Measurements from ENCODE around the gene SKAP1. TPM values are rescaled to one million over a fixed set of nuclear protein-coding genes. Genes with fewer than 3 reads are reported as not detected.

Gene SKAP1
- total and polyA plus RNA-seq, 2 of the 13 experiments (the other 11 are each of a cell fraction or from before 2014, with no cell fraction given): 0.21 TPM; not detected in 1

- TF ChIP-seq HNRNPK (IDR thresholded peaks at IDR 0.05; ENCODE audit: low read depth, low read length, poor library complexity, severe bottlenecking) (no peak), ZNF10 (CRISPR knock-in tag; IDR thresholded peaks at IDR 0.05; ENCODE audit: borderline replicate concordance, low read depth) (no peak), ATRX (CRISPR knock-in tag; IDR thresholded peaks at IDR 0.05; ENCODE audit: borderline replicate concordance) (no peak), CCDC6 (CRISPR knock-in tag; IDR thresholded peaks at IDR 0.05) (no peak), ZNF275 (CRISPR knock-in tag; IDR thresholded peaks at IDR 0.05; ENCODE audit: borderline replicate concordance) (no peak), ZNF44 (CRISPR knock-in tag; IDR thresholded peaks at IDR 0.05) (no peak)
These were observed 101.6 kb downstream of the SKAP1 start (continued) for GRCh38 chr17:48328457-48328856.

GRCh38 chr17:48326310-48326709, 103.7 kb downstream of the SKAP1 start:
- in situ Hi-C loops (cut with HindIII; ENCODE audit: extremely low pct_ligation_motif_present, low pct_unique_long_range_greater_than_20kb): no loop called here
- no peaks in the 10 kb centered on the region for H3K4me1 ChIP-seq (ENCODE audit: insufficient read depth, low read length)
- peak; percentile 81 for TF ChIP-seq MAFF (IDR thresholded peaks at IDR 0.05; ENCODE audit: low read depth, low read length)
- no peak for TF ChIP-seq PREB (CRISPR knock-in tag; IDR thresholded peaks at IDR 0.05)
- TF ChIP-seq MAFK (conservative IDR thresholded peaks at IDR 0.05 in 1 of 2, IDR thresholded peaks at IDR 0.05 in 1 of 2; ENCODE audit: low read length in 2 of 2): peak; percentile 81 to 91
- DNase-seq (ENCODE audit: low spot score): no peak
- ChIA-PET CTCF (ENCODE audit: low intra/inter-chr PET ratio, low total read pairs) (no interaction called here), POLR2A (no interaction called here)
- intact Hi-C loops (cut with micrococcal nuclease; ENCODE audit: unreplicated experiment): no loop called here
- H3K36me3 ChIP-seq (replicated peaks in 1 of 2; ENCODE audit: control insufficient read depth in 1 of 2, insufficient read depth in 2 of 2, low read length in 2 of 2): no peaks in the 10 kb centered on the region
- H3K4me2 ChIP-seq (ENCODE audit: low read depth, low read length): no peak overlapping the region
- no peaks in the 10 kb centered on the region for H3K9me3 ChIP-seq (ENCODE audit: low read length)
- no peak overlapping the region for H3K4me3 ChIP-seq (replicated peaks in 1 of 3; ENCODE audit: insufficient read depth in 1 of 3, low read depth in 2 of 3, low read length in 3 of 3)
- H4K20me1 ChIP-seq (ENCODE audit: insufficient read depth, low read length): no peaks in the 10 kb centered on the region
- WGBS (ENCODE audit: low lambda C conversion rate): 1% methylated on average over 2 of the region's 2 CpGs
- no peak overlapping the region for H2AFZ ChIP-seq (ENCODE audit: low read length)
- no peak overlapping the region for H3K27ac ChIP-seq (ENCODE audit: extremely low read length, insufficient read depth, low read length)
- ATAC-seq: no peak
- no peak overlapping the region for H3K9ac ChIP-seq (ENCODE audit: insufficient read depth, low read depth, low read length)
- H3K27me3 ChIP-seq (ENCODE audit: control insufficient read depth in 1 of 2, insufficient read depth in 2 of 2, low read length in 2 of 2): peaks cover 0 to 14% of the 10 kb centered on the region in 2 experiments; a peak in 3 of 5 replicates
- BruUV-seq (replicated peaks): no TSS peak
- H3K79me2 ChIP-seq (ENCODE audit: insufficient read depth, low read length): no peaks in the 10 kb centered on the region
- no peak for FAIRE-seq

Data from HepG2 (cell line).